ENCODE data around the gene RBM20.
A peak's percentile ranks its signal among the peaks of the same experiment; 100 is the strongest.

RBM20 gene

DNA sequence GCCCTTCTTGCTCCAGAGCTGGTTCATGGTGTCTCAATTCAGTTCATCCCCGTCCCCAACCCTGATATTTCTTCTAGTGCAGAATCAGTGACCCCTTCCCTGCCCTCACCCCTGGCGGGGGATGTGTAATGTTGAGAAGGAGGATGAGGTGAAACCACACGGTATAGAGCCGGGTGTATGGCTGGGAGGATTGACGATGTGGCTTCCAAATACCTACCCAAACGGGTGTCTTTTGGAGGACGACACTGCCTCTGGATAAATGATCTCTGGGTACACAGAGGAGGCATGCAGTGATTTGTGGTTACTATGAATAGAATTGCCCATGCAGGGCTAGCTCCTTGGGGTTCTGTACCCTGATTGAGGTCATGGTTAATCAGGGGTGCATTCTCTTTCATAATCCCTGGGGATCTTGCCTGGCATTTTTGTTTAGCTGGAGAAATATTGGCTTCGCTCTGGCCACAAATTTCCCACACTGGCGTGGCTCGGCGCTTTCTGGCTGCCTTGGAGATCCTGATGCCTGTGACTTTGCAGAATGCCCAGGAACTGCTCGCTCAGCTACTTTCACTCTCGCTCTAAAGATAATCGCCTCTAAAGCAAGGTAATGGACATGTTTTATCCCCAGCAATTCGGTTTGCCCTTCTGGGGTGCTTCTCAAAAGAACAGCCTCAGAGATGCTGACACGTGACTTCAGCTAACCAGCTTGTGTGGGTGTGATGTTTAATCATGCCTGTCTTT lies 89.2 kb downstream of the RBM20 start:
- DNase-seq = peak in 2 of 3 donors; percentile 12 to 17
- Histone ChIP-seq H3K9me3 (ENCODE audit: control extremely low read depth in 1 of 5, control insufficient read depth in 4 of 5, insufficient read depth in 2 of 5, low read depth in 1 of 5, low read length in 4 of 5) (no peaks in the 10 kb centered on the region), H3K4me3 (ENCODE audit: control insufficient read depth in 1 of 7, extremely low read depth in 1 of 7, insufficient read depth in 4 of 7, low read depth in 2 of 7, low read length in 6 of 7) (peak overlapping the region in 1 of 7 experiments; percentile 25), H3K36me3 (ENCODE audit: control insufficient read depth in 4 of 4, insufficient read depth in 4 of 4, low read length in 3 of 4) (no peaks in the 10 kb centered on the region), H3K27me3 (replicated peaks in 2 of 5; ENCODE audit: control insufficient read depth in 4 of 5, insufficient read depth in 5 of 5, low read length in 4 of 5) (peaks cover 0 to 26% (median 16%) of the 10 kb centered on the region in 5 experiments), H3K27ac (ENCODE audit: insufficient read depth in 1 of 2, low read depth in 1 of 2, low read length in 2 of 2, poor library complexity in 1 of 2, severe bottlenecking in 2 of 2) (no peak overlapping the region), H3K4me1 (ENCODE audit: control extremely low read depth in 1 of 4, control insufficient read depth in 4 of 4, insufficient read depth in 4 of 4, low read length in 3 of 4) (no peaks in the 10 kb centered on the region)
- 58% methylated on average over 13 of the region's 16 CpGs for WGBS (ENCODE audit: insufficient coverage)
- POLR2A ChIA-PET = interaction anchor here (0.6 kb wide), 1 partner anchor 32 kb away, joined by 5 read pairs; no protein-coding TSS in a partner anchor
- CTCF ChIA-PET = interaction anchor here (0.9 to 1.4 kb wide), 3 partner anchors 12 to 160 kb away, joined by 3 to 5 read pairs (median 4); no protein-coding TSS in a partner anchor

DNA sequence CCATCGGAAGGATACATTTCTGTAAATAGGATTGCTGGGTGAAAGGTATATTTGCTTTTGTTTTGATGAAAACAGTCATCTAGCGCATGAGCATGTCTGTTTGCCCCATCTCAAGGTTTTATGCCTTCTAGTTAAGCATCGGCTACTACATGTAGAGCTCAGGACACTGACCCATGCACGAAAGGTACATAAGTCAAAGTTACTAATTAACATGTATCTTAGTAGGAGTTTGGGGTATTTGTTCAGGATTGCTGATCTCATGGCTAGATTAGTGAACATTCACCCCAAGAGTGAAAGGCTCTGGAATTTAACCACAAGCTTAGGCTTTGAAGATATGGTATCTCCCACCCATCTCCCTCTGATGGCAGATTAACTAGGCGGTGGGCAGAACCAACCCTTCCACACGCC lies 91.5 kb downstream of the RBM20 start:
- CTCF ChIA-PET = no interaction called here
- 100% methylated on average over 5 of the region's 6 CpGs for WGBS (ENCODE audit: insufficient coverage)

DNA sequence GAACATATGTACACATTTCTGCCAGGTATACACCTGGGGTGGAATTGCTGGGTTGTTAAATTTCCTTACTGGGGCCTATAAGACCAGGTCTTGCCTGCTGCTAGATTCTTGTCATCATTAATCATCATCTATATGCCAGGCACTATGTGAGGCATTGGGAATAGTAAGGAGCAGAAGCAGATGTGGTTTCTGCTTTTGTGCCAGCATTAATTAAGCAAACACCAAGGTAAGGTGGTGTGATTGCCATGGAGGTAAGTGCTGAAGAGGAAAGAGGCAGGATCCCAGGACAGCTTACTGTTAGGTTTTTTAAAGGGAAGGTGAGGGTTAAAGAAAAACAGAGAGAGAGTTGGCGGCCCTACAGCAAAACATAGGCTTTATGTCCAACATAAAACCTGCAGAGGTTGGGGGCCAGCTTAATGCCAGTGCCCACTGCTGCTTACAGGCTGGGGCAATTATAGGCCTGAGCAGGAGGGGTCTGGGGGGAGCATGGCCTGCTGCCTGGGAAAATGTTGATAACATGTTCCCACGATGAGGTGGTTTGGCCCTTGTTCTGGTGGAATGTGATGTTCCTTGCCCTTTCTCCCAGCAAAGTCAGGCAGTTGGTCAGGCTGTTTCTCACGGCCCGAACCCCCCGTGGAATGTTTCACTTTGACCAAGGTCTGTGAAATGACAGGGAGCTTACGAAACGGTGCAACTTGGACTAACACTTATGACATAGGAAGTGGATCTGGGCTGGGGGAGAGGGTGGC lies 93.9 kb downstream of the RBM20 start:
- CTCF ChIA-PET = interaction anchor here (1.0 to 2.4 kb wide), 2 partner anchors 11 to 135 kb away, joined by 3 to 9 read pairs; no protein-coding TSS in a partner anchor
- Histone ChIP-seq H3K4me3 (ENCODE audit: control insufficient read depth in 1 of 7, extremely low read depth in 1 of 7, insufficient read depth in 4 of 7, low read depth in 2 of 7, low read length in 6 of 7) (no peak overlapping the region), H3K9me3 (ENCODE audit: control extremely low read depth in 1 of 5, control insufficient read depth in 4 of 5, insufficient read depth in 2 of 5, low read depth in 1 of 5, low read length in 4 of 5) (no peaks in the 10 kb centered on the region), H3K27ac (ENCODE audit: insufficient read depth in 1 of 2, low read depth in 1 of 2, low read length in 2 of 2, poor library complexity in 1 of 2, severe bottlenecking in 2 of 2) (no peak overlapping the region), H3K36me3 (ENCODE audit: control insufficient read depth in 4 of 4, insufficient read depth in 4 of 4, low read length in 3 of 4) (no peaks in the 10 kb centered on the region), H3K4me1 (ENCODE audit: control extremely low read depth in 1 of 4, control insufficient read depth in 4 of 4, insufficient read depth in 4 of 4, low read length in 3 of 4) (no peaks in the 10 kb centered on the region), H3K27me3 (replicated peaks in 2 of 5; ENCODE audit: control insufficient read depth in 4 of 5, insufficient read depth in 5 of 5, low read length in 4 of 5) (peaks cover 0 to 15% (median 6%) of the 10 kb centered on the region in 5 experiments)
- 87% methylated on average over 7 of the region's 7 CpGs for WGBS (ENCODE audit: insufficient coverage)
- DNase-seq = no peak
- POLR2A ChIA-PET = no interaction called here

More for the DNA sequence above, 91.5 kb downstream of the RBM20 start:
- H3K4me1 ChIP-seq (ENCODE audit: control extremely low read depth in 1 of 4, control insufficient read depth in 4 of 4, insufficient read depth in 4 of 4, low read length in 3 of 4) = no peaks in the 10 kb centered on the region
- no peak for DNase-seq
- H3K4me3 ChIP-seq (ENCODE audit: control insufficient read depth in 1 of 7, extremely low read depth in 1 of 7, insufficient read depth in 4 of 7, low read depth in 2 of 7, low read length in 6 of 7) = no peak overlapping the region
- POLR2A ChIA-PET = no interaction called here
- no peaks in the 10 kb centered on the region for H3K36me3 ChIP-seq (ENCODE audit: control insufficient read depth in 4 of 4, insufficient read depth in 4 of 4, low read length in 3 of 4)
- H3K27ac ChIP-seq (ENCODE audit: insufficient read depth in 1 of 2, low read depth in 1 of 2, low read length in 2 of 2, poor library complexity in 1 of 2, severe bottlenecking in 2 of 2) = no peak overlapping the region
- no peaks in the 10 kb centered on the region for H3K9me3 ChIP-seq (ENCODE audit: control extremely low read depth in 1 of 5, control insufficient read depth in 4 of 5, insufficient read depth in 2 of 5, low read depth in 1 of 5, low read length in 4 of 5)
- peaks cover 0 to 26% (median 12%) of the 10 kb centered on the region in 5 experiments for H3K27me3 ChIP-seq (replicated peaks in 2 of 5; ENCODE audit: control insufficient read depth in 4 of 5, insufficient read depth in 5 of 5, low read length in 4 of 5)

DNA sequence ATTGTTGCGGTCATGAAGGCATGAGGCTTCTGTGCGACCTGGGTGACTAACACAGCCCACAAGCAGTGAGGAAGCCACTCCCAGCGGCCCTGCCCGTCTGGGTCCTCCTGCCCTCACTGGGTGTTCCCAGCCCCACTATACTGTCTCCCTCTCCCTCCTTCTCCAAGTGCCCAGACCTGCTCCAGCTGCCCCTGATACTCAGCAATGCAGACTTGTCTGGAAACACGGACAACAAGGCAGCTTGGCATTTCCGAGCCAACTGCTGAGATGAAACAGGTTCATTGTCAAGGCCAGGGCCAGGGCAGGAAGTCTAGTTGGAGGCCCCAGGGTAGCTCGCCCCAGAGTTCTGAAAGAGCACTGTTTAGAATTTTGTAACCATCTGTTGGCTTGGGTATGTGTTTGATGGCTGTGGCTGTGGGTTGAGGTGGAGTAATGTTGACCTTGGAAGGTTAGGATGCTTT lies 95.7 kb downstream of the RBM20 start:
- ChIA-PET CTCF (interaction anchor here (0.6 to 2.4 kb wide), 3 partner anchors 9 to 154 kb away, joined by 3 to 9 read pairs (median 3); no protein-coding TSS in a partner anchor), POLR2A (no interaction called here)
- no peaks in the 10 kb centered on the region for H3K36me3 ChIP-seq (ENCODE audit: control insufficient read depth in 4 of 4, insufficient read depth in 4 of 4, low read length in 3 of 4)
- no peak overlapping the region for H3K4me3 ChIP-seq (ENCODE audit: control insufficient read depth in 1 of 7, extremely low read depth in 1 of 7, insufficient read depth in 4 of 7, low read depth in 2 of 7, low read length in 6 of 7)
- no peak for DNase-seq
- H3K9me3 ChIP-seq (ENCODE audit: control extremely low read depth in 1 of 5, control insufficient read depth in 4 of 5, insufficient read depth in 2 of 5, low read depth in 1 of 5, low read length in 4 of 5) = no peaks in the 10 kb centered on the region
- peaks cover 0 to 9% (median 0%) of the 10 kb centered on the region in 5 experiments for H3K27me3 ChIP-seq (replicated peaks in 2 of 5; ENCODE audit: control insufficient read depth in 4 of 5, insufficient read depth in 5 of 5, low read length in 4 of 5)
- no peak overlapping the region for H3K27ac ChIP-seq (ENCODE audit: insufficient read depth in 1 of 2, low read depth in 1 of 2, low read length in 2 of 2, poor library complexity in 1 of 2, severe bottlenecking in 2 of 2)
- WGBS (ENCODE audit: insufficient coverage) = 70% methylated on average over 4 of the region's 7 CpGs
- peaks cover 0 to 2% (median under 1%) of the 10 kb centered on the region in 4 experiments for H3K4me1 ChIP-seq (ENCODE audit: control extremely low read depth in 1 of 4, control insufficient read depth in 4 of 4, insufficient read depth in 4 of 4, low read length in 3 of 4)

DNA sequence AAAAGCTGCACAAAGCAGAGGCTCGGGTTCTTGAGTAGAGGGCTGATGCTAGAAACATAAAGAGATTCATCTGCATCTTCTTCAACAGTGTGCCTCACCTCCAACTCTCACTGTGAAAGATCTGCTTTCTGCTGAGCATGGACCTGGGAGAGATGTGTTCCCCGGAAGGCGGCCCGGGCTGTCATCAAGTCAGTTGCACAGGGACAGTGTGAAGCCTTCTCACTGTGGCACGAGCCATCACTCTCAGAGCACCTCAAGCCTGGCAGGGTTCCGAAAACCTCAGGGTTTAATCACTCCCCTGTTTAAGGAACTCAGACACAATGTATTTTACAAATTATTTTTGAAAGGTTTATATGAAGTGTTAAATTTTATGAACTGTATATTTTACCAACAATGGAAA lies 98.7 kb downstream of the RBM20 start:
- 91% methylated on average over 4 of the region's 6 CpGs for WGBS (ENCODE audit: insufficient coverage)
- no peak for DNase-seq
- H3K4me3 ChIP-seq (ENCODE audit: control insufficient read depth in 1 of 7, extremely low read depth in 1 of 7, insufficient read depth in 4 of 7, low read depth in 2 of 7, low read length in 6 of 7) = no peak overlapping the region
- no peaks in the 10 kb centered on the region for H3K27me3 ChIP-seq (replicated peaks in 2 of 5; ENCODE audit: control insufficient read depth in 4 of 5, insufficient read depth in 5 of 5, low read length in 4 of 5)
- ChIA-PET CTCF (interaction anchor here (1.0 to 2.2 kb wide), 6 partner anchors 13 to 152 kb away, joined by 3 to 8 read pairs (median 4); no protein-coding TSS in a partner anchor), POLR2A (no interaction called here)
- no peaks in the 10 kb centered on the region for H3K36me3 ChIP-seq (ENCODE audit: control insufficient read depth in 4 of 4, insufficient read depth in 4 of 4, low read length in 3 of 4)
- no peak overlapping the region for H3K27ac ChIP-seq (ENCODE audit: insufficient read depth in 1 of 2, low read depth in 1 of 2, low read length in 2 of 2, poor library complexity in 1 of 2, severe bottlenecking in 2 of 2)
- H3K9me3 ChIP-seq (ENCODE audit: control extremely low read depth in 1 of 5, control insufficient read depth in 4 of 5, insufficient read depth in 2 of 5, low read depth in 1 of 5, low read length in 4 of 5) = no peaks in the 10 kb centered on the region
- H3K4me1 ChIP-seq (ENCODE audit: control extremely low read depth in 1 of 4, control insufficient read depth in 4 of 4, insufficient read depth in 4 of 4, low read length in 3 of 4) = peaks cover 0 to 6% (median 5%) of the 10 kb centered on the region in 4 experiments

DNA sequence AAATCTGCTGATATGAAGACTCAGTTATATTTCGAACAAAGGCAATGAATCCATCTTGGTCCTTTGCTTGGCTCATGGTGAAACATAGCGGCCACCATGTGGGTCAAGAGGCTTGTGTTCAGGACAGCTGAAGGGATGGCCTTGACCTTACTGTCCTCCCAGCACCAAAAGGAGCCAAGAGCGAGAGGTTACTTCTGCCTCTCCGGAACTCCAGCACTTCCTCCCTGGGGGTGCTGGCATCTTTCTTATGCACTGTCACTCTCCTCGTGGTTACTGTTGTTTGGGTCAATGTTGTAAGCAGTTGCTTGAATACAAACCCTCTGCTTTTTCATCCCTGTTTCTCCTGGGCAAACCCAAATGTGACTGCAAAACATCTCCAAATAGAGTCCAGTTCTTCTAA lies 100.6 kb downstream of the RBM20 start:
- 79% methylated on average over 2 of the region's 5 CpGs for WGBS (ENCODE audit: insufficient coverage)
- no peaks in the 10 kb centered on the region for H3K36me3 ChIP-seq (ENCODE audit: control insufficient read depth in 4 of 4, insufficient read depth in 4 of 4, low read length in 3 of 4)
- peaks cover 0 to 7% (median 0%) of the 10 kb centered on the region in 5 experiments for H3K9me3 ChIP-seq (ENCODE audit: control extremely low read depth in 1 of 5, control insufficient read depth in 4 of 5, insufficient read depth in 2 of 5, low read depth in 1 of 5, low read length in 4 of 5)
- CTCF ChIA-PET = interaction anchor here (0.8 to 1.9 kb wide), 8 partner anchors 8 to 157 kb away, joined by 3 to 5 read pairs (median 3); no protein-coding TSS in a partner anchor
- no peak overlapping the region for H3K27ac ChIP-seq (ENCODE audit: insufficient read depth in 1 of 2, low read depth in 1 of 2, low read length in 2 of 2, poor library complexity in 1 of 2, severe bottlenecking in 2 of 2)
- no peak overlapping the region for H3K4me3 ChIP-seq (ENCODE audit: control insufficient read depth in 1 of 7, extremely low read depth in 1 of 7, insufficient read depth in 4 of 7, low read depth in 2 of 7, low read length in 6 of 7)
- POLR2A ChIA-PET = no interaction called here
- DNase-seq = peak in 2 of 3 donors; percentile 38 to 52
- peaks cover 0 to 3% (median 0%) of the 10 kb centered on the region in 5 experiments for H3K27me3 ChIP-seq (replicated peaks in 2 of 5; ENCODE audit: control insufficient read depth in 4 of 5, insufficient read depth in 5 of 5, low read length in 4 of 5)
- peaks cover 0 to 6% (median 5%) of the 10 kb centered on the region in 4 experiments for H3K4me1 ChIP-seq (ENCODE audit: control extremely low read depth in 1 of 4, control insufficient read depth in 4 of 4, insufficient read depth in 4 of 4, low read length in 3 of 4)
